CD14-positive monocyte (primary cell): Measurements from ENCODE around the gene SLC38A6. TPM values are rescaled to one million over a fixed set of nuclear protein-coding genes. Genes with fewer than 3 reads are reported as not detected.

ENCODE experiments used
- DNase-seq, 3 donors: peaks; one replicate each; pipeline ENCODE4 v3.0.0-alpha.2; 2011 to 2022
- H2AFZ ChIP-seq: 2 replicates; pipeline ENCODE4 v1.6.0; 2012; ENCODE audit warnings: mild to moderate bottlenecking, low read depth, low read length, inconsistent platforms; ENCODE audit not compliant: insufficient read depth, poor library complexity, severe bottlenecking
- H3K27ac ChIP-seq, 2 donors: 1 replicate in 1 of 2; 2 replicates in 1 of 2; pipeline ENCODE4 v1.5.1; 2012 to 2013; ENCODE audit warnings: low read length in 2 of 2, control low read depth in 1 of 2, inconsistent platforms in 1 of 2, low read depth in 1 of 2, mild to moderate bottlenecking in 1 of 2
- H3K27me3 ChIP-seq, 2 donors: one replicate each; pipeline versions ENCODE4 v1.6.0 to v1.6.1; 2011 to 2013; ENCODE audit warnings: low read length in 2 of 2; ENCODE audit not compliant: control insufficient read depth in 2 of 2, insufficient read depth in 2 of 2
- H3K36me3 ChIP-seq, 2 donors: replicated peaks in 1 of 2; 1 replicate in 1 of 2; 2 replicates in 1 of 2; pipeline versions ENCODE4 v1.5.1 to v1.6.1; 2012 to 2013; ENCODE audit warnings: low read length in 2 of 2, control low read depth in 1 of 2, inconsistent platforms in 1 of 2, mild to moderate bottlenecking in 1 of 2; ENCODE audit not compliant: insufficient read depth in 2 of 2, control insufficient read depth in 1 of 2
- H3K4me1 ChIP-seq, 2 donors: 1 replicate in 1 of 2; 2 replicates in 1 of 2; pipeline versions ENCODE4 v1.5.1 to v1.6.1; 2012 to 2013; ENCODE audit warnings: low read length in 2 of 2, control low read depth in 1 of 2, inconsistent platforms in 1 of 2, mild to moderate bottlenecking in 1 of 2, moderate library complexity in 1 of 2; ENCODE audit not compliant: insufficient read depth in 2 of 2, control insufficient read depth in 1 of 2
- H3K4me2 ChIP-seq: replicated peaks from 2 replicates; pipeline ENCODE3; 2012; ENCODE audit warnings: low read length, moderate library complexity, mild to moderate bottlenecking; ENCODE audit not compliant: poor library complexity, severe bottlenecking; ENCODE audit errors: extremely low read depth
- H3K4me3 ChIP-seq, 3 experiments: fragments of 200-600 bp in 1 of 3; sonication (generic) in 1 of 3; replicated peaks in 1 of 3; 1 replicate in 2 of 3; 2 replicates in 1 of 3; pipeline ENCODE4 v1.5.1; 2011 to 2013; ENCODE audit warnings: low read length in 3 of 3, mild to moderate bottlenecking in 3 of 3, control low read depth in 2 of 3, low read depth in 2 of 3, inconsistent platforms in 1 of 3, moderate library complexity in 1 of 3
- H3K79me2 ChIP-seq: 2 replicates; pipeline ENCODE4 v1.6.0; 2012; ENCODE audit warnings: mild to moderate bottlenecking, control low read depth, inconsistent platforms, low read length, moderate library complexity; ENCODE audit not compliant: insufficient read depth
- H3K9ac ChIP-seq: 2 replicates; pipeline ENCODE4 v1.6.0; 2017; ENCODE audit warnings: low read length, mild to moderate bottlenecking; ENCODE audit not compliant: insufficient read depth, poor library complexity, severe bottlenecking
- H3K9me3 ChIP-seq, 2 donors: replicated peaks in 1 of 2; 1 replicate in 1 of 2; 2 replicates in 1 of 2; pipeline versions ENCODE4 v1.5.1 to v1.6.1; 2012 to 2013; ENCODE audit warnings: low read length in 2 of 2, control low read depth in 1 of 2; ENCODE audit not compliant: control insufficient read depth in 1 of 2, insufficient read depth in 1 of 2
- H4K20me1 ChIP-seq: 2 replicates; pipeline ENCODE4 v1.6.0; 2012; ENCODE audit warnings: mild to moderate bottlenecking, low read length, control low read depth, moderate library complexity; ENCODE audit not compliant: insufficient read depth
- H3K27ac Mint-ChIP-seq, 7 donors: one replicate each; pipeline ENCODE4 v1.8.0; 2020; ENCODE audit warnings: mild to moderate bottlenecking in 7 of 7, mixed read lengths in 7 of 7, moderate library complexity in 6 of 7, inconsistent platforms in 2 of 7
- H3K27me3 Mint-ChIP-seq, 3 donors: one replicate each; pipeline ENCODE4 v1.8.0; 2021 to 2022; ENCODE audit warnings: low read depth in 3 of 3, mild to moderate bottlenecking in 3 of 3, mixed read lengths in 3 of 3, moderate library complexity in 3 of 3, inconsistent platforms in 1 of 3
- H3K36me3 Mint-ChIP-seq, 2 donors: one replicate each; pipeline ENCODE4 v1.8.0; 2020; ENCODE audit warnings: mixed read lengths in 2 of 2, inconsistent platforms in 1 of 2, mild to moderate bottlenecking in 1 of 2
- H3K4me1 Mint-ChIP-seq: one replicate; pipeline ENCODE4 v1.8.0; 2020; ENCODE audit warnings: mild to moderate bottlenecking, mixed read lengths
- H3K4me3 Mint-ChIP-seq, 2 donors: one replicate each; pipeline ENCODE4 v1.8.0; 2020; ENCODE audit warnings: mild to moderate bottlenecking in 2 of 2, mixed read lengths in 2 of 2, moderate library complexity in 1 of 2
- H3K9me3 Mint-ChIP-seq, 7 donors: one replicate each; pipeline ENCODE4 v1.8.0; 2020 to 2022; ENCODE audit warnings: mixed read lengths in 7 of 7, mild to moderate bottlenecking in 6 of 7, moderate library complexity in 6 of 7, inconsistent platforms in 2 of 7
- CTCF ChIP-seq: fragments of 200-600 bp; IDR thresholded peaks from one replicate; pipeline ENCODE4 v1.8.0; 2022; ENCODE audit warnings: antibody characterized with exemption, mild to moderate bottlenecking
- WGBS: methylation state at CpG from one replicate; pipeline ENCODE4 v1.1.5; 2013; ENCODE audit warnings: missing lambda C conversion rate; ENCODE audit not compliant: insufficient coverage; 5-methylcytosine and 5-hydroxymethylcytosine counted together
- intact Hi-C, 2 donors: fragments of 100-400 bp; cut with micrococcal nuclease; formaldehyde crosslinking; loops; one replicate each; pipeline versions ENCODE4 v1.15.0 to v1.15.1; 2023
- polyA plus RNA-seq, 3 donors: library from polyadenylated mRNA; depleted of rRNA in 1 of 3; unstranded in 2 of 3; stranded (reverse) in 1 of 3; fragments of 300-500 nt in 2 of 3; fragments of >200 nt in 1 of 3; fragmentation: Illumina TruSeq in 2 of 3; gene quantifications; 1 replicate in 2 of 3; 2 replicates in 1 of 3; pipeline ENCODE4 v1.2.3, GENCODE V29; 2012 to 2021

SLC38A6 gene
- polyA plus RNA-seq, 3 donors = 10.3 to 15.9 (median 14.0) TPM

GRCh38 chr14:61074852-61075251 is 93.8 kb downstream of the SLC38A6 start:
- Histone ChIP-seq H3K9me3 (no peaks in the 10 kb centered on the region), H3K27ac (no peak overlapping the region), H4K20me1 (no peaks in the 10 kb centered on the region), H3K4me2 (no peak overlapping the region), H2AFZ (no peak overlapping the region), H3K79me2 (no peaks in the 10 kb centered on the region), H3K9ac (no peak overlapping the region), H3K4me3 (no peak overlapping the region), H3K36me3 (no peaks in the 10 kb centered on the region), H3K4me1 (peaks cover 4 to 11% of the 10 kb centered on the region in 2 donors), H3K27me3 (no peaks in the 10 kb centered on the region)
- no peak for TF ChIP-seq CTCF
- peaks cover 0 to 6% (median 0%) of the 10 kb centered on the region in 7 donors for H3K9me3 Mint-ChIP-seq
- peaks cover 8% of the 10 kb centered on the region in 2 donors for H3K36me3 Mint-ChIP-seq
- DNase-seq = peak in 1 of 3 donors; percentile 3
- H3K4me1 Mint-ChIP-seq = peaks cover 13% of the 10 kb centered on the region
- H3K27me3 Mint-ChIP-seq = no peaks in the 10 kb centered on the region
- 50% methylated on average over 1 of the region's 3 CpGs for WGBS
- intact Hi-C loops = no loop called here
- peak overlapping the region in 1 of 7 donors; percentile 37 for H3K27ac Mint-ChIP-seq
- no peak overlapping the region for H3K4me3 Mint-ChIP-seq

GRCh38 chr14:61076556-61076955 is 95.5 kb downstream of the SLC38A6 start:
- TF ChIP-seq CTCF = no peak
- Histone ChIP-seq H3K9me3 (no peaks in the 10 kb centered on the region), H3K27ac (no peak overlapping the region), H3K4me3 (no peak overlapping the region), H3K36me3 (no peaks in the 10 kb centered on the region), H3K4me1 (peaks cover 4 to 11% of the 10 kb centered on the region in 2 donors), H4K20me1 (no peaks in the 10 kb centered on the region), H2AFZ (no peak overlapping the region), H3K27me3 (no peaks in the 10 kb centered on the region), H3K79me2 (no peaks in the 10 kb centered on the region), H3K9ac (no peak overlapping the region), H3K4me2 (no peak overlapping the region)
- no peak for DNase-seq
- Mint-ChIP-seq H3K4me3 (no peak overlapping the region), H3K36me3 (peaks cover 8 to 10% of the 10 kb centered on the region in 2 donors), H3K27ac (no peak overlapping the region), H3K27me3 (no peaks in the 10 kb centered on the region), H3K4me1 (peaks cover 13% of the 10 kb centered on the region), H3K9me3 (peaks cover 0 to 6% (median 0%) of the 10 kb centered on the region in 7 donors)
- 100% methylated on average over 1 of the region's 2 CpGs for WGBS
- intact Hi-C loops = no loop called here
